ENCODE measurements around the gene CNOT6L. TPM values are rescaled to one million over a fixed set of nuclear protein-coding genes. Genes with fewer than 3 reads are reported as not detected.

Gene CNOT6L
- total and polyA plus RNA-seq, 4 donors, result 15.4 to 47.3 (median 20.7) TPM

- WGBS (ENCODE audit: insufficient coverage), result 95% methylated on average over 7 of the region's 12 CpGs
- H3K4me3 ChIP-seq (ENCODE audit: low read depth, low read length), result no peak overlapping the region
- H3K9me3 ChIP-seq (ENCODE audit: control insufficient read depth, insufficient read depth, low read length), result no peaks in the 10 kb centered on the region
- H3K27ac ChIP-seq (ENCODE audit: low read depth, low read length), result no peak overlapping the region
- no peak for DNase-seq (ENCODE audit: low read depth in 4 of 6, low spot score in 6 of 6)
- H3K36me3 ChIP-seq (ENCODE audit: control insufficient read depth, insufficient read depth, low read length), result no peaks in the 10 kb centered on the region
- H3K4me1 ChIP-seq (ENCODE audit: control insufficient read depth, insufficient read depth, low read length), result no peaks in the 10 kb centered on the region
- H3K27me3 ChIP-seq (ENCODE audit: control insufficient read depth, insufficient read depth, low read length), result no peaks in the 10 kb centered on the region
Observed at GRCh38 chr4:77849278-77849965, 30.3 kb upstream of the CNOT6L start.

GRCh38 chr4:77848508-77848907, 29.3 kb upstream of the CNOT6L start:
- no peaks in the 10 kb centered on the region for H3K9me3 ChIP-seq (ENCODE audit: control insufficient read depth, insufficient read depth, low read length)
- no peaks in the 10 kb centered on the region for H3K27me3 ChIP-seq (ENCODE audit: control insufficient read depth, insufficient read depth, low read length)
- 93% methylated on average over 3 of the region's 6 CpGs for WGBS (ENCODE audit: insufficient coverage)
- no peaks in the 10 kb centered on the region for H3K4me1 ChIP-seq (ENCODE audit: control insufficient read depth, insufficient read depth, low read length)
- no peaks in the 10 kb centered on the region for H3K36me3 ChIP-seq (ENCODE audit: control insufficient read depth, insufficient read depth, low read length)
- no peak overlapping the region for H3K27ac ChIP-seq (ENCODE audit: low read depth, low read length)
- no peak for DNase-seq (ENCODE audit: low read depth in 4 of 6, low spot score in 6 of 6)
- no peak overlapping the region for H3K4me3 ChIP-seq (ENCODE audit: low read depth, low read length)

- H3K4me1 ChIP-seq (ENCODE audit: control insufficient read depth, insufficient read depth, low read length), result no peaks in the 10 kb centered on the region
- no peak overlapping the region for H3K27ac ChIP-seq (ENCODE audit: low read depth, low read length)
- WGBS (ENCODE audit: insufficient coverage), result no CpG with 5 or more reads among the region's 3 CpGs
- no peak overlapping the region for H3K4me3 ChIP-seq (ENCODE audit: low read depth, low read length)
- H3K9me3 ChIP-seq (ENCODE audit: control insufficient read depth, insufficient read depth, low read length), result no peaks in the 10 kb centered on the region
- no peak for DNase-seq (ENCODE audit: low read depth in 4 of 6, low spot score in 6 of 6)
- H3K27me3 ChIP-seq (ENCODE audit: control insufficient read depth, insufficient read depth, low read length), result no peaks in the 10 kb centered on the region
- no peaks in the 10 kb centered on the region for H3K36me3 ChIP-seq (ENCODE audit: control insufficient read depth, insufficient read depth, low read length)
Observed at GRCh38 chr4:77845929-77846328, 26.8 kb upstream of the CNOT6L start.

GRCh38 chr4:77845400-77845799, 26.2 kb upstream of the CNOT6L start:
- no CpG with 5 or more reads among the region's 1 CpG for WGBS (ENCODE audit: insufficient coverage)
- H3K4me1 ChIP-seq (ENCODE audit: control insufficient read depth, insufficient read depth, low read length), result no peaks in the 10 kb centered on the region
- H3K9me3 ChIP-seq (ENCODE audit: control insufficient read depth, insufficient read depth, low read length), result no peaks in the 10 kb centered on the region
- no peaks in the 10 kb centered on the region for H3K27me3 ChIP-seq (ENCODE audit: control insufficient read depth, insufficient read depth, low read length)
- no peak overlapping the region for H3K27ac ChIP-seq (ENCODE audit: low read depth, low read length)
- DNase-seq (ENCODE audit: low read depth in 4 of 6, low spot score in 6 of 6), result no peak
- no peaks in the 10 kb centered on the region for H3K36me3 ChIP-seq (ENCODE audit: control insufficient read depth, insufficient read depth, low read length)
- H3K4me3 ChIP-seq (ENCODE audit: low read depth, low read length), result no peak overlapping the region

- Histone ChIP-seq H3K4me1 (ENCODE audit: control insufficient read depth, insufficient read depth, low read length) (no peaks in the 10 kb centered on the region), H3K36me3 (ENCODE audit: control insufficient read depth, insufficient read depth, low read length) (no peaks in the 10 kb centered on the region), H3K4me3 (ENCODE audit: low read depth, low read length) (no peak overlapping the region), H3K27ac (ENCODE audit: low read depth, low read length) (no peak overlapping the region), H3K27me3 (ENCODE audit: control insufficient read depth, insufficient read depth, low read length) (no peaks in the 10 kb centered on the region), H3K9me3 (ENCODE audit: control insufficient read depth, insufficient read depth, low read length) (no peaks in the 10 kb centered on the region)
- WGBS (ENCODE audit: insufficient coverage), result 100% methylated on average over 1 of the region's 1 CpG
- DNase-seq (ENCODE audit: low read depth in 4 of 6, low spot score in 6 of 6), result no peak
Observed at GRCh38 chr4:77844363-77844762, 25.2 kb upstream of the CNOT6L start.

GRCh38 chr4:77843628-77844027, 24.5 kb upstream of the CNOT6L start:
- DNase-seq (ENCODE audit: low read depth in 4 of 6, low spot score in 6 of 6), result no peak
- 63% methylated on average over 1 of the region's 1 CpG for WGBS (ENCODE audit: insufficient coverage)
- Histone ChIP-seq H3K27me3 (ENCODE audit: control insufficient read depth, insufficient read depth, low read length) (no peaks in the 10 kb centered on the region), H3K9me3 (ENCODE audit: control insufficient read depth, insufficient read depth, low read length) (no peaks in the 10 kb centered on the region), H3K36me3 (ENCODE audit: control insufficient read depth, insufficient read depth, low read length) (no peaks in the 10 kb centered on the region), H3K4me3 (ENCODE audit: low read depth, low read length) (no peak overlapping the region), H3K4me1 (ENCODE audit: control insufficient read depth, insufficient read depth, low read length) (no peaks in the 10 kb centered on the region), H3K27ac (ENCODE audit: low read depth, low read length) (no peak overlapping the region)

- no peak for DNase-seq (ENCODE audit: low read depth in 4 of 6, low spot score in 6 of 6)
- Histone ChIP-seq H3K36me3 (ENCODE audit: control insufficient read depth, insufficient read depth, low read length) (no peaks in the 10 kb centered on the region), H3K9me3 (ENCODE audit: control insufficient read depth, insufficient read depth, low read length) (no peaks in the 10 kb centered on the region), H3K4me1 (ENCODE audit: control insufficient read depth, insufficient read depth, low read length) (no peaks in the 10 kb centered on the region), H3K27ac (ENCODE audit: low read depth, low read length) (no peak overlapping the region), H3K4me3 (ENCODE audit: low read depth, low read length) (no peak overlapping the region), H3K27me3 (ENCODE audit: control insufficient read depth, insufficient read depth, low read length) (no peaks in the 10 kb centered on the region)
- 90% methylated on average over 1 of the region's 4 CpGs for WGBS (ENCODE audit: insufficient coverage)
Observed at GRCh38 chr4:77834403-77834802, 15.2 kb upstream of the CNOT6L start.

GRCh38 chr4:77833126-77833724, 14.1 kb upstream of the CNOT6L start:
- H3K27me3 ChIP-seq (ENCODE audit: control insufficient read depth, insufficient read depth, low read length), result no peaks in the 10 kb centered on the region
- DNase-seq (ENCODE audit: low read depth in 4 of 6, low spot score in 6 of 6), result no peak
- WGBS (ENCODE audit: insufficient coverage), result no CpG with 5 or more reads among the region's 2 CpGs
- no peaks in the 10 kb centered on the region for H3K4me1 ChIP-seq (ENCODE audit: control insufficient read depth, insufficient read depth, low read length)
- no peaks in the 10 kb centered on the region for H3K36me3 ChIP-seq (ENCODE audit: control insufficient read depth, insufficient read depth, low read length)
- no peaks in the 10 kb centered on the region for H3K9me3 ChIP-seq (ENCODE audit: control insufficient read depth, insufficient read depth, low read length)
- no peak overlapping the region for H3K27ac ChIP-seq (ENCODE audit: low read depth, low read length)
- no peak overlapping the region for H3K4me3 ChIP-seq (ENCODE audit: low read depth, low read length)

- Histone ChIP-seq H3K27me3 (ENCODE audit: control insufficient read depth, insufficient read depth, low read length) (no peaks in the 10 kb centered on the region), H3K27ac (ENCODE audit: low read depth, low read length) (no peak overlapping the region), H3K36me3 (ENCODE audit: control insufficient read depth, insufficient read depth, low read length) (no peaks in the 10 kb centered on the region), H3K9me3 (ENCODE audit: control insufficient read depth, insufficient read depth, low read length) (no peaks in the 10 kb centered on the region), H3K4me3 (ENCODE audit: low read depth, low read length) (no peak overlapping the region), H3K4me1 (ENCODE audit: control insufficient read depth, insufficient read depth, low read length) (no peaks in the 10 kb centered on the region)
- DNase-seq (ENCODE audit: low read depth in 4 of 6, low spot score in 6 of 6), result no peak
Observed at GRCh38 chr4:77827343-77827742, 8.2 kb upstream of the CNOT6L start.

GRCh38 chr4:77826275-77826674, 7.1 kb upstream of the CNOT6L start:
- H3K4me1 ChIP-seq (ENCODE audit: control insufficient read depth, insufficient read depth, low read length), result no peaks in the 10 kb centered on the region
- DNase-seq (ENCODE audit: low read depth in 4 of 6, low spot score in 6 of 6), result peak in 1 of 6 donors; percentile 31
- H3K36me3 ChIP-seq (ENCODE audit: control insufficient read depth, insufficient read depth, low read length), result no peaks in the 10 kb centered on the region
- no peaks in the 10 kb centered on the region for H3K27me3 ChIP-seq (ENCODE audit: control insufficient read depth, insufficient read depth, low read length)
- WGBS (ENCODE audit: insufficient coverage), result 54% methylated on average over 3 of the region's 6 CpGs
- no peak overlapping the region for H3K27ac ChIP-seq (ENCODE audit: low read depth, low read length)
- no peak overlapping the region for H3K4me3 ChIP-seq (ENCODE audit: low read depth, low read length)
- H3K9me3 ChIP-seq (ENCODE audit: control insufficient read depth, insufficient read depth, low read length), result no peaks in the 10 kb centered on the region
